H1 (cell line): Measurements from ENCODE around the gene VTN. TPM values are rescaled to one million over a fixed set of nuclear protein-coding genes. Genes with fewer than 3 reads are reported as not detected.

Experiments used
- CTCF ChIA-PET: fragments of 300-600 bp; sonication (Branson Sonifier 250); formaldehyde crosslinking; loops from one replicate; lab custom pipeline; 2021; ENCODE audit not compliant: partially characterized antibody; lab: Charles Lee
- POLR2A ChIA-PET: fragments of 300-600 bp; sonication (Branson Sonifier 250); formaldehyde crosslinking; loops from one replicate; lab custom pipeline; 2021; ENCODE audit warnings: inconsistent platforms; ENCODE audit not compliant: partially characterized antibody; lab: Charles Lee
- DNase-seq, 2 experiments: peaks; one replicate each; pipeline versions ENCODE4 v3.0.0 to v3.0.0-alpha.2; 2010 to 2022; ENCODE audit warnings: low spot score in 2 of 2, low read depth in 1 of 2, mixed read lengths in 1 of 2
- FAIRE-seq: peaks from 2 replicates; lab custom pipeline; 2011; peaks lifted over from hg19 to GRCh38; lab: Jason Lieb, UNC
- H2AFZ ChIP-seq: 2 replicates; pipeline ENCODE4 v1.8.1; 2012; ENCODE audit warnings: low read length, inconsistent platforms
- H2AK5ac ChIP-seq: 2 replicates; pipeline ENCODE4 v1.6.1; 2013; ENCODE audit warnings: low read depth, low read length
- H2BK120ac ChIP-seq: replicated peaks from 2 replicates; pipeline ENCODE3; 2013; ENCODE audit warnings: low read depth, low read length, inconsistent platforms
- H2BK12ac ChIP-seq: 2 replicates; pipeline ENCODE4 v1.6.1; 2013; ENCODE audit warnings: low read depth, low read length
- H2BK15ac ChIP-seq: 2 replicates; pipeline ENCODE4 v1.6.1; 2013; ENCODE audit warnings: low read length
- H2BK20ac ChIP-seq: 2 replicates; pipeline ENCODE4 v1.6.1; 2013; ENCODE audit warnings: low read length
- H2BK5ac ChIP-seq: 2 replicates; pipeline ENCODE4 v1.6.1; 2013; ENCODE audit warnings: low read depth, low read length
- H3K14ac ChIP-seq: 2 replicates; pipeline ENCODE4 v1.6.1; 2013; ENCODE audit warnings: inconsistent platforms; ENCODE audit not compliant: insufficient read length
- H3K18ac ChIP-seq: 2 replicates; pipeline ENCODE4 v1.6.1; 2013; ENCODE audit warnings: low read length; ENCODE audit errors: extremely low read depth
- H3K23ac ChIP-seq: 2 replicates; pipeline ENCODE4 v1.6.1; 2013; ENCODE audit warnings: inconsistent platforms; ENCODE audit not compliant: insufficient read length
- H3K23me2 ChIP-seq: 2 replicates; pipeline ENCODE4 v1.6.1; 2013; ENCODE audit warnings: low read depth, low read length
- H3K27ac ChIP-seq: 2 replicates; pipeline ENCODE4 v1.6.1; 2011; ENCODE audit warnings: low read depth, low read length, inconsistent platforms
- H3K27me3 ChIP-seq, 4 experiments: replicated peaks in 1 of 4; 1 replicate in 1 of 4; 2 replicates in 3 of 4; pipeline versions ENCODE4 v1.6.1 to v1.8.1; 2011 to 2013; ENCODE audit warnings: low read length in 3 of 4, mild to moderate bottlenecking in 3 of 4, inconsistent platforms in 2 of 4, mixed read lengths in 2 of 4, moderate library complexity in 1 of 4; ENCODE audit not compliant: control insufficient read depth in 3 of 4, insufficient read depth in 3 of 4; ENCODE audit errors: extremely low read depth in 1 of 4
- H3K36me3 ChIP-seq, 4 experiments: 2 replicates each; pipeline versions ENCODE4 v1.6.1 to v1.8.1; 2011 to 2013; ENCODE audit warnings: mild to moderate bottlenecking in 4 of 4, low read length in 3 of 4, moderate library complexity in 2 of 4, control low read depth in 1 of 4, inconsistent platforms in 1 of 4; ENCODE audit not compliant: insufficient read depth in 4 of 4, control insufficient read depth in 2 of 4
- H3K4ac ChIP-seq: replicated peaks from 2 replicates; pipeline ENCODE3; 2013; ENCODE audit warnings: low read length, low read depth, mixed read lengths, inconsistent platforms; ENCODE audit not compliant: insufficient read length
- H3K4me1 ChIP-seq, 4 experiments: replicated peaks in 1 of 4; 1 replicate in 1 of 4; 2 replicates in 3 of 4; pipeline versions ENCODE4 v1.6.1 to v1.8.1; 2011 to 2013; ENCODE audit warnings: low read length in 3 of 4, inconsistent platforms in 2 of 4, mixed read lengths in 1 of 4; ENCODE audit not compliant: insufficient read depth in 4 of 4, control insufficient read depth in 3 of 4
- H3K4me2 ChIP-seq, 2 experiments: 2 replicates each; pipeline versions ENCODE4 v1.6.1 to v1.8.1; 2011 to 2013; ENCODE audit warnings: low read depth in 2 of 2, low read length in 2 of 2, control low read depth in 1 of 2, inconsistent platforms in 1 of 2, mild to moderate bottlenecking in 1 of 2; ENCODE audit not compliant: insufficient read depth in 1 of 2
- H3K4me3 ChIP-seq, 4 experiments: fragments of 200-600, 300-600 bp in 1 of 4; sonication (generic), shearing (Covaris generic), sonication (Bioruptor Twin) in 1 of 4; 2 replicates each; pipeline versions ENCODE4 v1.5.1 to v1.8.1; 2011 to 2016; ENCODE audit warnings: low read length in 4 of 4, low read depth in 3 of 4, control low read depth in 2 of 4, inconsistent platforms in 2 of 4, mild to moderate bottlenecking in 2 of 4, mixed read lengths in 1 of 4, moderate library complexity in 1 of 4; ENCODE audit not compliant: insufficient read depth in 2 of 4; ENCODE audit errors: extremely low read depth in 1 of 4
- H3K56ac ChIP-seq: replicated peaks from 2 replicates; pipeline ENCODE3; 2013; ENCODE audit warnings: low read depth, mild to moderate bottlenecking, mixed read lengths, low read length, inconsistent platforms; ENCODE audit not compliant: insufficient read length
- H3K79me1 ChIP-seq: 2 replicates; pipeline ENCODE4 v1.6.1; 2013; ENCODE audit warnings: low read depth, low read length, control low read depth
- H3K79me2 ChIP-seq, 2 experiments: 2 replicates each; pipeline versions ENCODE4 v1.6.1 to v1.8.1; 2012 to 2013; ENCODE audit warnings: low read length in 2 of 2, mild to moderate bottlenecking in 2 of 2, inconsistent platforms in 1 of 2; ENCODE audit not compliant: insufficient read depth in 2 of 2, control insufficient read depth in 1 of 2
- H3K9ac ChIP-seq, 4 experiments: replicated peaks in 1 of 4; 1 replicate in 1 of 4; 2 replicates in 3 of 4; pipeline versions ENCODE4 v1.6.1 to v1.8.1; 2011 to 2013; ENCODE audit warnings: low read depth in 3 of 4, low read length in 3 of 4, control low read depth in 2 of 4, mild to moderate bottlenecking in 2 of 4, moderate library complexity in 2 of 4, inconsistent platforms in 1 of 4; ENCODE audit errors: extremely low read depth in 1 of 4
- H3K9me3 ChIP-seq, 2 experiments: 2 replicates each; pipeline versions ENCODE4 v1.6.1 to v1.8.1; 2012 to 2013; ENCODE audit warnings: mild to moderate bottlenecking in 2 of 2, moderate library complexity in 2 of 2, control low read depth in 1 of 2, inconsistent platforms in 1 of 2, low read depth in 1 of 2, low read length in 1 of 2, mixed read lengths in 1 of 2; ENCODE audit not compliant: insufficient read depth in 2 of 2
- H4K20me1 ChIP-seq, 2 experiments: replicated peaks in 1 of 2; 2 replicates each; pipeline versions ENCODE3 to v1.8.1; 2011 to 2013; ENCODE audit warnings: inconsistent platforms in 2 of 2, low read length in 2 of 2, mild to moderate bottlenecking in 1 of 2; ENCODE audit not compliant: insufficient read depth in 2 of 2, control insufficient read depth in 1 of 2
- H4K5ac ChIP-seq: 2 replicates; pipeline ENCODE4 v1.6.1; 2013; ENCODE audit warnings: low read length, low read depth, mixed read lengths, inconsistent platforms; ENCODE audit not compliant: insufficient read length
- H4K8ac ChIP-seq: 2 replicates; pipeline ENCODE4 v1.8.0; 2013; ENCODE audit warnings: mild to moderate bottlenecking, moderate library complexity, low read length, inconsistent platforms; ENCODE audit not compliant: insufficient read depth; ENCODE audit errors: extremely low read depth
- H4K91ac ChIP-seq: replicated peaks from 2 replicates; pipeline ENCODE3; 2013; ENCODE audit warnings: low read length, mixed read lengths, inconsistent platforms; ENCODE audit not compliant: insufficient read length
- CEBPB ChIP-seq: IDR thresholded peaks from 2 replicates; pipeline ENCODE4 v1.6.1; 2012; ENCODE audit warnings: low read depth, low read length
- GTF2F1 ChIP-seq: IDR thresholded peaks from 2 replicates; pipeline ENCODE4 v1.6.1; 2012; ENCODE audit warnings: low read depth, low read length, improper control_type of control experiment, borderline replicate concordance
- KDM1A ChIP-seq: fragments of 200-600, 300-600 bp; sonication (generic); IDR thresholded peaks from 2 replicates; pipeline ENCODE4 v1.7.1; 2016; ENCODE audit warnings: mild to moderate bottlenecking, low read length, borderline replicate concordance
- PHF8 ChIP-seq: fragments of 200-600 bp; sonication (generic); conservative IDR thresholded peaks from 2 replicates; pipeline ENCODE4 v1.7.1; 2012; ENCODE audit warnings: low read depth, mild to moderate bottlenecking, inconsistent platforms, low read length, moderate library complexity
- POLR2AphosphoS5 ChIP-seq: IDR thresholded peaks from 2 replicates; pipeline ENCODE4 v1.6.1; 2011; ENCODE audit warnings: low read depth, low read length
- SP2 ChIP-seq: IDR thresholded peaks from 2 replicates; pipeline ENCODE4 v1.6.1; 2012; ENCODE audit warnings: mild to moderate bottlenecking, low read length, inconsistent platforms
- WGBS, 2 experiments: shearing (Covaris generic) in 1 of 2; methylation state at CpG; one replicate each; pipeline versions ENCODE4 v1.1.6 to v1.1.7; 2013 to 2015; ENCODE audit warnings: low lambda C conversion rate in 2 of 2, mixed read lengths in 2 of 2, inconsistent platforms in 1 of 2, low coverage in 1 of 2, missing lambda C conversion rate in 1 of 2; ENCODE audit not compliant: insufficient replicate concordance in 2 of 2, insufficient coverage in 1 of 2, insufficient read length in 1 of 2; ENCODE audit errors: extremely low coverage in 1 of 2, missing lambda C conversion rate in 1 of 2; 5-methylcytosine and 5-hydroxymethylcytosine counted together
- polyA plus RNA-seq, 7 experiments: library from polyadenylated mRNA; depleted of rRNA in 3 of 7; stranded (reverse) in 5 of 7; unstranded in 2 of 7; fragments of >200 nt in 5 of 7; fragments of 200-250 nt in 2 of 7; gene quantifications; 1 replicate in 5 of 7; 2 replicates in 1 of 7; 4 replicates in 1 of 7; pipeline versions ENCODE4 v1.2.1 to v1.2.3, GENCODE V29; 2011 to 2013; ENCODE audit warnings: missing spikeins in 2 of 7, mixed read lengths in 2 of 7
- total RNA-seq: library from RNA; stranded (reverse); fragmentation: NEBNext Ultra II Directional; extraction: Animal tissue kit (Norgen Biotek cat#: 25700); gene quantifications from 2 replicates; pipeline ENCODE4 v1.2.1, GENCODE V29; 2021

The VTN gene
- total and polyA plus RNA-seq, 2 of the 8 experiments (the other 6 are each of a cell fraction or from before 2014, with no cell fraction given): 0.18 TPM; not detected in 1

GRCh38 chr17:28415886-28416285, 45.8 kb upstream of the VTN start:
- Histone ChIP-seq H2AK5ac (no peak overlapping the region), H4K8ac (no peak overlapping the region), H3K9me3 (no peaks in the 10 kb centered on the region), H2BK5ac (no peak overlapping the region), H2AFZ (no peak overlapping the region), H4K91ac (no peak overlapping the region), H3K4ac (no peak overlapping the region), H2BK120ac (no peak overlapping the region), H3K79me1 (no peaks in the 10 kb centered on the region), H2BK15ac (no peak overlapping the region), H3K56ac (no peak overlapping the region), H3K4me2 (no peak overlapping the region), H4K5ac (no peak overlapping the region), H3K4me3 (no peak overlapping the region), H3K79me2 (no peaks in the 10 kb centered on the region), H3K23me2 (no peaks in the 10 kb centered on the region), H3K9ac (no peak overlapping the region), H3K4me1 (peaks cover 0 to 5% (median 2%) of the 10 kb centered on the region in 4 experiments; a peak in 4 of 7 replicates), H3K18ac (no peak overlapping the region), H4K20me1 (no peaks in the 10 kb centered on the region), H3K36me3 (no peaks in the 10 kb centered on the region), H3K27ac (no peak overlapping the region), H2BK12ac (no peak overlapping the region), H3K27me3 (peaks cover 2 to 26% (median 17%) of the 10 kb centered on the region in 4 experiments), H2BK20ac (no peak overlapping the region), H3K14ac (no peak overlapping the region), H3K23ac (no peak overlapping the region)
- FAIRE-seq (no peak), DNase-seq (no peak)
- 84% methylated on average over 3 of the region's 3 CpGs; no CpG with 5 or more reads in 1 of the 2 experiments for WGBS, 2 experiments
- POLR2A ChIA-PET: interaction anchor here (0.9 to 1.3 kb wide), 2 partner anchors 14 to 63 kb away, joined by 3 read pairs; no protein-coding TSS in a partner anchor
- CTCF ChIA-PET: interaction anchor here (0.8 to 8.9 kb wide), 18 partner anchors 9 to 708 kb away, joined by 3 to 142 read pairs (median 3); partner anchors contain the start of genes IFT20, SLC46A1 and TNFAIP1
- no peak for TF ChIP-seq POLR2AphosphoS5
- no peak for TF ChIP-seq KDM1A
- TF ChIP-seq CEBPB: no peak
- no peak for TF ChIP-seq GTF2F1
- TF ChIP-seq PHF8: no peak
- no peak for TF ChIP-seq SP2
